ENCODE measurements around the gene PRLHR.

PRLHR gene

DNA sequence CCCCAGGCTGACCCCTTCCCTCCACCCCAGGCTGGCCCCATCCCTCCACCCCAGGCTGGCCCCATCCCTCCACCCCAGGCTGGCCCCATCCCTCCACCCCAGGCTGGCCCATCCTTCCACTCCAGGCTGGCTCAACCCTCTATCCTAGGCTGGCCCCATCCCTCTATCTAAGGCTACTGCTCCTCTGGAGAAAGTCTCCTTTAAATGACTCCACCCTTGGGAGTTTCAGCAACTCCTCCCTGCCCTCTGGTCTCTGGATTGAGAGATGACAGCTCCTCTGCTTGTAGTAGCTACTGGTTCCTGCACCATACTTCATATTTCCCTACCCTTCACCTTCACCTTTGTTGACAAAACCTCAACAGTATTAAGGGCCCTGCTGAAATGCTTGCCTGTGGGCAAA lies 8.5 kb downstream of the PRLHR start:
- DNase-seq = no peak

DNA sequence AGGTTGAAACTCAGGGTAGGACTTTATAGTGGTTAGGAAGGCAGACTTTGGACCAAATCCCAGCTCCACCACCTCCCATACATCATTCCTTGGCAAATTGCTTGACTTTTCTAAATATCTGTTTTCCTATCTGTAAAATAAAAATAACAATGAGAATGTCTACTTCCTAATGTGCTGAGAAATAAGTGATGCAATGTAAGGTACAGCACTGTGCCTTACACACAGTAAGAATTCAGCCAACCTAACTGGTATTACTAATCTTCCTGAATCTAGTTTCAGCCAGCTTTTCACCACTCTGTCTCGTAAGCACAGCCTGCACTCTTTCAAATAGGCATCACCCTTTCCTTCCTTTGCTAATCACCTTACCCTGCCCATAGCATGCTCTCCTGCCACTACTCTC lies 9.7 kb downstream of the PRLHR start:
- no peak for DNase-seq

DNA sequence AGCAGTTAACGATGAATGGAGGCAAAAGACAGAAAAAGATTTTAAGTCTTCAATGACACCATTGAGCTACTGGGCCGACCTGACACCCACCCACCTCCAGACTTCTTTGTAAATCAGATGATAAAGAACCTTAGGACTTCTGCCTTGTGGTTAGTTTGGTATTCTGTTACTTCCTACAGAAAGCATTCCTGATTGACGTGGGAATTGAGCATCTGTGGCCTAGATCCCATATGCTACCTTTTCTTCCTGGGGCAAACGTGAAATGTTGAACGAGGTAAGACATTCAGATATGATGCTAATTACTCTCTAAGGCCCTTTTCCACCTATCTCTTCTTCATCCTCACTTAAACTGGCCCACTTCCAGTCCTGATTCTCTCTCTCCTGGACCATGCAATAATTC lies 10.2 kb downstream of the PRLHR start:
- no peak for DNase-seq

DNA sequence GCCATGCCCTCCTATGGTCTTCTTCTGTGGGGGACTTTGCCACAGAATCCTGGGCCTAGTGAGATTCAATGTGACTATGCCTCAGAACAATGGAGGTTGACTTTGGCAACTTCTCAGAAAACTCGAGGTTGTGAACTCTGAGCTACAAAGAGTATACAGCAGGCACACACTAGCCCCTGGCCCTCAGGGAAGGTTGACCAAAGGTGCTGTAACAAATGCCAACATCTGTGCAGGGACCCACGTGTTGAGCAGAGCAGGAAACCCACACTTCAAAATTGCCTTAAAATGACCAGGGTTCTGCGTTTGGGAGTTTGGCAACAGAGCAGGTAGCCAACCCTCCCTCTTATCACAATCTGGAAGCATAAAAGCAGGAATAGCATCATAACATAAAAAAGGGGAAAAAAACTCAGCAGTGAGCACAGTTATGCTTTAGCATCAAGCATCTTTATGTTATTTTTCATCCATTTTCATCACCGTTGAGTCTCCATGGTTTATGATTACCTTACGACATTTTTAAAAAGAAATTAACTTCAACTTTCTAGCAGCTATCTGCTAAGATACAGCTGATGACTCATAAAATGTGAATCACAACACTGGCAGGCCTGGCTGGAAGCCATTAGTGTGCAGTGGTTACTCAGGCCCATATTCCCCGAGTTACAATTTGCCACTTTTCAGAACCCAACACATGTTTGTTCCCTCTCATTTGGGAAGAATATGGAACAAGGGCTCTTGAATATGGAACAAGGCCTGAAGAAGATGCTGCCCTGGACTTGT lies 11.1 kb downstream of the PRLHR start:
- no peak for DNase-seq

DNA sequence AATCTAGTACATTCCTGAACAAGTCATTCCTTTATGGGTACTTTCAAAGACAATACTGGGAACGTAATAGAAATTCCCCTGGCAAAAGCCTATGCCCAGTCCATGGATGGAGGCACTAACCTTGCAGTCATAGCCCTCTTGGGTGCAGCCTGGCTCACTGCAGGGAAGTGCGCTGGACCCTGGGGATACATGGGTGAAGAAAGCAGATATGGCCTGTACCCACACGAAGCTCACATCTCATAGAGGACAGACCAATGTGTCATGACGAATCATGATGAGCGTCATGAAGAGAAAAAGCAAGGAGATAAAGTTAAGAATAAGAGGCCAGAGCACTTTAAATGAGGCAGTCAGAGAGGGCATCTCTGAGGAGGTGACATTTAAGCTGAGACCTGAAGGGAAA lies 11.8 kb downstream of the PRLHR start:
- no peak for DNase-seq

DNA sequence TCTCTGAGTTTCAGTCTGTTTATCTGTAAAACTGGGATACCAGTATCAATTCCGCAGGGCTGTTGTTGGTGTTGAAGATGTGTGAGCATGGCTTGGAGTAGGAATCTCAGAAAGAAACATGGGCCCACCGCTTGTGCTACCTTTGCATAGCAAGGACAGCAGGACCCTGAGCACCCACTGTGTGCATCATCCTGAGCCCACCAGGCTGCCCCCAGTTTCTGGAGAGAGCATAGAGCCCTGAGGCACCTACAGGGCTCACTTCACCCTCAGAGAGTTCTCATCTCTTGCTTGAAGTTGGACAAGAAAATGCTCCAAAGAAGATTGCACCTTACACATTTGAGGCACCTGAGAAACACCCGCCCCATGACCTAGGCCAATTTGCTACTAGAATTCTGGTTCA lies 12.9 kb downstream of the PRLHR start:
- DNase-seq = no peak

DNA sequence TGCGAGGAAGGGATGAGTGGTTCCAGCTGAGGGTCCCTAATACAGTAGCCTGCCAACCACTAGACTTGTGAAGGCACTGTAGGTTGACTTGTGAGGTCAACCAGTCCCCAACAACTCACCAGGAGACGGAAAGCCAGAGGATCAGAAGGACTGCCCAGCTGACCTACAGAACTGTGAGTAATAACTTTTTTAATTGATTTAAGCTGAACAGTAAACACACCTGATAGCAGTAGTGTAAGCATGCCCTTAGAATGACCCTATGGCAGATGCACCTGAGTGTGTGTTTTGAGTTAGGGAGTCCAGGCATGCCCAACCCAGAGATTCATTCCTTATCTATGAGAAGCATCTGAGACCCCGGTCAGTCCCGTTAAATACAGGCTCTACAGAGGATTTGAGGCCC lies 14.1 kb downstream of the PRLHR start:
- no peak for DNase-seq

DNA sequence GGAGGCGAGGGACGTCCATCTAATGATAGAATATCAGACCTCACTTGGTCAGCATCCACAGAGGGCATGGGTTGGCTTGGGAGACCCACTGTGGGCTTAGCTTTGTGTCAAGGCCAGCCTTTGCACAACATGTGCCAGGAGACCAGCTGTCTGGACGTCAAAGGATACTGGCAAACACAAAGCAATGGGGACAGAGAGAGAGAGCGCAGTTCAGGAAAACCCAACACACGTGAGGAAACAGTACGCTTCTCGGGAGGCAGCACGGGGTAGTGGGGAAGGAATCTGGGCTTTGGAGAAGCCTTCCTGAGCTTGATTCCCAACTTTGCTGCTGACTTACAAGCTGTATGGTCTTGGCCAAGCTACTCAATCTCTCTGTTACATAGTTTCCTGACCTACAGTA lies 14.7 kb downstream of the PRLHR start:
- no peak for DNase-seq

DNA sequence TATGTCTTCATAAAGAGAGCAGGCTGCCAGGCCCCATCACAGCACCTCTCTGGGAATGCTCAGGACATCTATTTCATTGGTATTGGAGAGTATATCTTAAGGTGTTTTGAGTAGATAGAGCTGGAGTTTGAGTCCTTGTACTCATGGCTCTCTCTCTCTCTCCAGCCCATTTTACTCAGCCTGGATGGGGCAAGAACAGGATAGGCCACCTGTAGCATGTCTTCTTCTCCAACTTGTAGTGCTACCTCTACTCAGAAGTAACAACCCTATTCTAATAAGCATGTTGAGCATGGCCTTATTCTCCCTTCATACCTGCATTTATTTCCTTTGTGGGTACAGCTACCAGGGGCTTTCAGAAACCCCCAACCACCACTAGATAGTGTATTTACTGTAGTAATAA lies 21.9 kb downstream of the PRLHR start:
- no peak for DNase-seq

DNA sequence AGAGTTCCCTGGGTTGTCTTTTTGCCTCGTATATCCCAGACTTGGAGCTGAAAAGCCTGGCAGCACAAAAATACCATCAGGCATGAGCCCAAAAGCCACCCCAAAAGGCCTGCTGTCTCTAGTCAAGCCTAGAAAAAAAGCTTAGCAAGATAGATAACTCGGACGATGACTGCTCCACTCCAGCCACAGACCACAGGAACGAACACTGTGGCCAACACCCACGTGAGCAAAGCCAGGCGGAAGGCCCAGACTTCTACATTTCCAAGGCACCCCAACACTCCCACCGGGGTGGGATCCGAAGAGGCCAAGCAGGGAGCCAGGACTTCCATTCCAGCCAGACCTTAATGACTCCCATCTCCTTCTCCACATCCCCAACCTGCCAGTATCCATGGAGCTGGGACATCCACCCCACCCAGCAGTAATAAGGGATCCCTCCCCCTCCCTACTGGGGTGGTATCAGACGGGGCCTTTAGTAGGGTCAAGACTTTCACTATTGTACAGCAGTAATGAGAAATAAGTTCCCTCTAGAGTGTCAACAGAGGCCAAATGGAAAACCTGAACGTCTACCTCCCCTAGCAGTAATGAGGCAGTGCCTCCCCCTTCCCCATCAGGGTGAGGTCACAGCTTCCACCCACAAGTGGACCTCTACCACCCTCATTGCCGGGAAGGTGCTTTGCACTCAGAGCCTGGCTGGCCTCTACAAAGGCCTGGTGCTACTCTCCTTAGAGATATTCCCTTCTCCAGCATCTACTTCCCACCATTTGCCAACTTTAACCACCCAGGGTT lies 23.0 kb downstream of the PRLHR start:
- no peak for DNase-seq

DNA sequence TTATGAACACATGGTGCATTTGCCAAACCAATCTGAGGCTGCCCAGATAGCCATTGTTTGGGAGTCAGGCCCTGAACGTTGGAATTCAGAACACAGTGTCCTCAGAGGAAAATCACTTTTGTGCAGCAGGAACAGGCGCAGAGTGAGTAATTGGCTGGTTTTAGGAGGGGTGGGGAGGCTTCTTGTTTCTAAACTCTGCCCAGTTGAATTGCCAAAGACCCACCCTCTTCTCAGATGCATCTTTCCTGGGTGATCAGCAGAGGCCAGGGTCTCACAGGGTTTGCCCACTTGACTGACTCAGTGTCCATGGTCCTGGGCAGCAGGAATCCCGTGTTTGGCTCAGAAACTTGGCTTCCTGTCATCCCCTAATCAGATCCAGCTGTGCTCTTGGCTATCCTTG lies 24.3 kb downstream of the PRLHR start:
- DNase-seq = no peak

DNA sequence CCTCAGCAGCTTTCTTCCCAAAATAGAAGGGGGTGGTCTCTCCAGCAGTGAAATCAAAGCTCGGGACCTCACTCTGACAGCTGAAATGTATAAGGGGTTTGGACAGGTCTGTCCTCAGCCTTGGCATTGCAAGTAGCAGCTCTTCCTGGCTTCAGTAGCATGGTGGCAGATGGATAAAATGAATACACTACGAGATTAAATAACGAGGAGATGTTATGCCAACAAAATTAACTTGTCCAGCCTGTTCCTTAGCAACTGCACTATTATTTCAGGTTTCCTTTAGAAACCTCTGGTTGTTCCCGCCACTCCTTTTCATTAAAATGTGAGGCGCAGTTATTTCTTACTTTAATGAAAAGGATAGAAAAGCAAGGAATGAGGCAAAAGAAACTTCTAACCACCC lies 24.9 kb downstream of the PRLHR start:
- DNase-seq = no peak

DNA sequence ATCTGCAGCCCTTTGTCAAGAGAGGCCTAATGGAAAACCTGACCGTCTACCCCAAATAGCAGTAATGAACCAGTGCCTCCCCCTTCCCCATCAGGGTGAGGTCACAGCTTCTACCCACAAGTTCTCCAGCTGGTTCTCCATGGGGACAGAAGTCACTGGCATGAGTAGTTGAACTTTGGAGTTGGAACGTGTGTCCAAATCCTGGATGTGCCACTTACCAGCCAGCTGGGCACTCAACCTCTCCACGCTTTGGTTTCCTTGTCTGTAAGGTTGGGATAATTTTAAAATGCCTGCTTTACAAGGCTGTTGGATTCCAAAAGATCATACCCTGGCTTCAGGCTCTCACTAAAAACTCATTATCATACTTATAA lies 25.6 kb downstream of the PRLHR start:
- no peak for DNase-seq

DNA sequence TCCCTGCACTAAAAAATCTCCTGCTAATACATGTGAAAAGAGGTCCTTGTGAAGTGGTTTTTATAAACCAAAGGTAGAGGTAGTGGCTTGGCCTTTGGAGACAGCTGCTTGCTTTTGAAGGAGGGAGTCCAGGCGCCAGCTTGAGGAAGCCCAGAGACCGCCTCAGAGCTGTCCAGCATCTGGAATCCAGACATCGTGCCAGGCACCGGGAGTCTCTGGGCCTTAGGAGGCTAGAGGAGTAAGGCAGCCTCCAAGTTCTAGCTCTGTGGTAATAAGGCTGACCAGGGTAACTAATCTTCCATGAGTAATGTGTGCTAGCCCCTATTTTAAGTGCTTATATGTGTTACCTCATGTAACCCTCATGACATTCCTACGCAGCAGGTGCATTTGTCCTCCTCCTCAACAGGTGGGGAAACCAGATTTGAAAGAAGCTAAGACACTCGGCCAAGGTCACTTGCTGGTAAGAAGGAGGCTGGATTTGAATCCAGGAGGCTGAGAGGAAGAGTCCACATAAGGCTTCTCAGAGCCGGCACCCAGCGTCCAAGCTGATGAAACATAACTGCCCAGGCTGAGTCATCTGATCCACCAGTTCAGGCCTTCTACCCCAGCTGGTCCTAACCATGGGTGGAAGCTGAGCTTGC lies 26.1 kb downstream of the PRLHR start:
- no peak for DNase-seq

DNA sequence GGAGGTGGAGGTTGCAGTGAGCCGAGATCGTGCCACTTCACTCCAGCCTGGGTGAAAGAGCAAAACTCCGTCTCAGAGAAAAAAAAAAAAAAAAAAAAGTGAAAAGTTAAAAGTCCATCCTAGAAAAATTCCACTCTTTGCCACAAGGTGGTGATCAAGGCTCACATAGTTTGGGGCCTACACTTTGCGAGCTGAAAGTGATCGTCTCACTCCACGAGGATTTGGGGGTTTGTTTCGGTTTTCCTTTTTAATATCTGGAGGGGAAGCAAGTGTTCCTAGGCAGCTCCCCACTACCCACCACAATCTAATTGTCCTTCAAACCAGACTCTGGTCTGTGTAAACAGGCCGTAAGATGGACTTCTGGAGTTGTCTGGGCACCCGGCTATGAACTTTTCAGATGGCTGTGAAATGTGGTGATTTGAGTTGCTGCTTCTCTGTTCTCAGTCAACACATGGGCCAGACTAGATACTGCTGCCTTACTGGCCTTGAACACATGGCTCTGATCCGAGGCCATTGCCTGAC lies 27.1 kb downstream of the PRLHR start:
- no peak for DNase-seq

DNA sequence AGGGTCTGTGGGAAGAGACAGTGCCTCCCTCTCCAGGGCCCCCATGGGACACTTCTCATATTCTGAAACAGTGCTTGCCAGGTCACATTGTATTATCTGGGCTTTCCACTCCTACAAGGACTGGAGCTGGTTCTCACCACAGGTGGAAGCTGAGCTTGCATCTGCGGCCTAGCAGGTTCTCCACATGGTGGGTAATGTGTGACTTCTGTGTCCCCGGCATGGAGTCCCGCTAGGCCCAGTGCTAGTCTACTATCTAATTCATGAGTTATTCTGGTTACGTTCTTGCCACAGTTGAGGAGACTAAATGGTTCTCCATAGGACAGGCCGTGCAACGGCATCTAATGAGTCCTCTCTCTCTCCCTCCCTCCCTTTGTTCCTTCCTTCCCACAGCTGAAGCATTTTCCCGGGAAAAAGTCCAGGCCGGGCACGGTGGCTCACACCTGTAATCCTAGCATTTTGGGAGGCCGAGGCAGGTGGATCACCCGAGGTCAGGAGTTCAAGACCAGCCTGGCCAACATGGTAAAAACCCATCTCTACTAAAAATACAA lies 27.7 kb downstream of the PRLHR start:
- DNase-seq = no peak

DNA sequence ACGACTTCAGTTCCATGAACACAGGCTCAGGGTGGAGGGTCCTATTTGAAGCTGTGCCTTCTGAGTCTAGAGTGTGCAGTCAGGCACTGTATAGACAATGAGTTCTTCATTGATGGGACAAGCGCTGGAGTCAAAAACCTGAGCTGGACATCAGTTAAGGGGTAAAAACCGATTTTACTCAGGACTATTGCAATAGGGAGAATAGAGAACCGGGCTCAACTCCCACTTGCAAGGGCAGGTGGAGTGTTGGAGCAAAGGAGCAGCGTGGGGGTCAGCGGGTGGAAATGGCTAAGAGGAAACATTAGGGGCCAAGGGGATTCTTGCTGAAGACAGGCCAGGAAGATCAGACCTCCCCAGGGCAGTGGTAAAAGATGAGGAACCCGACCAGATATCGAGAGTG lies 28.5 kb downstream of the PRLHR start:
- DNase-seq = no peak

DNA sequence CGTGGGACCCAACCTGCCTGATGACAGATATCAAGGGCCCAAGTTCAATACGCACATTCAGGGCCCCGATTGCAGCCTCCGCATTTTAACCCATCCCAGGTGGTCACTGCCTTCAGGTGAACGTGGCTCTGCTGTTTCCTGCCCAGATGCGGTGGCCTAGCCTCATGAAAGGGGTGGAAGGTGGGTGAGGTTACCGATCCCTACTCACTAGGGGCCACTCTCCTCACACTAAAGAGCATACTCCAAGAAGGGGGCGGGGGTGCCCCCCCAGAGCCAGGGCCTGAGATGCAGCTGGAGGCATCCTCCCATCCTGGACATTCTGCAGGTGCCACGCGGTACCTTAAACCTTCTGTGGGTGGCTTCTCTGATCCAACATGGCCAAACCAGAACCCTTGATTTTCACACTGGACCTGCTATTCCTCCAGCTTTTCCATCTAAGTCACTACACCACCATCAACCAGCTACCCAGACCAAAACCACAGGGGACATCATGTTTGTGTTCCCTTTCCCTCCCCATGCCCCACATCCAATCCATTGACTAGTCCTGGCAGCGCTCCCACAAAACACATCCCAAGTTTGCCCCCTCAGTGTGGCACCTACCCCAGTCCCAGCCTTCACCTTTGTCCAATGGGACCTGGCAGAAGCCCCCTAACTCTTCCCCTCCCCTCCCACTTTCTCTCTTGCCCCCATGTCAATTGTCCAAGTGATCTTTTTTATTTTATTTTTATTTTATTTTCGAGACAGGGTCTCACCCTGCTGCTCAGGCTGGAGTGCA lies 30.0 kb downstream of the PRLHR start:
- no peak for DNase-seq

DNA sequence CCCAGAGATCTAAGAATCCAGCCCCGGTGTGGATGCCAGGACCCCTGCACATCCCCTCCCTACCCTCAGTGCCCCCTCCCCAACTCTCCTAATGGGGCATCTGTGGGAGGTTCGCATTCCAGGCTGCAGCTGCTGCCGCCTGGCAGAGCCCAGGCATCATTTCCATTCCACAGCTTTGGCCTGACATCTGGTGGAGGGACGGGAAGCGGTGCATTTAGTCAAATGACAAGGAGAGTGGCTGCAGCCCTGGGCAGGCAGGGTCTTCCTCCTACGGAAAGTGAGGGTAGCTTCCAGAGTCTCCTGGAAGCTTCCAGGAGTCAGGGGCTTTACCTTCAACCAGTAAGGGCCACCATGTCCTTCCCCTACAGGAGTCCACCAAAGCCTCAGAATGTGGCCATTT lies 30.8 kb downstream of the PRLHR start:
- DNase-seq = no peak

DNA sequence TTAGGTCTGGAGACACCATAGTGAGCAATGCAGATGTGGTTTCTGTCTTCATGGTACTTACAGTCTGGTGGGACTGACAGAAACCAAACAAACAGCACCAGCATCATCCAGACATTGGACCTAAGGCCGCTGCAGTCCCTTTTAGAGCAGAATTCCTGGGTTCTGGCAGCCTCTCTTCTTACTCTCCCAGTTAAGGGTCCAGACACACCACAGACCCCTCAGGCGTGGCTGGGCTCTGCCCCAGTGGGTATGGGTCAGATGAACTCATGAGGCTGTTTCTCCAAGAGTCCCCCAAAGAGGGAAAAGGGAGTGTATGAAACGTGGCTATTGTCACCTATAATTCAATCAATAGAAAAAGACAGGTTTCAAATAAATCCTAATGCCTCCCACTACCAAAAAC lies 31.3 kb downstream of the PRLHR start:
- DNase-seq = no peak

DNA sequence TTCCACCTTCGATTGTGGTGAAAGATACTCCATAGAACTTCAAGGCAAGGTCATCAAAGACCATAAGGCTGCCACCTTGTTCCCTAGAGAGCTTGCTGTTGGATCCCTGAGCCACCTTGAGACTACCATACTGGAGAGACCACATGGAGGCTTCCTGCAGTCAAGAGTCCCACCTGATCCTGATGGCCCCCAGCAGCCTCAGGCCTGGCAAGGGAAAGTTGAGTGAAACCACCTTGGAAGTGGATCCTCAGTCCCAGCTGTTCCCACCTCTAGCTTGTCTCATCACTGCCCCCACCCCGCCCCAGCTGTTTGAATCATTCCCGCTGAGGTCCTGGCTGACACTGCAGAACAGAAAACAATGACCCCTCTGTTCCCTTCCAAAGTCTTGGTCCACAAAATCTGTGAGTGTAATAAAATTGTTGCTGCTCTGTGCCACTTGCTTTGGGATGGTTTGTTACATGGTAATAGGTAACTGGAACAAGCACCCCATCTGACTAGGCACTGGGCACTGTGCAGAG lies 32.0 kb downstream of the PRLHR start:
- DNase-seq = no peak

DNA sequence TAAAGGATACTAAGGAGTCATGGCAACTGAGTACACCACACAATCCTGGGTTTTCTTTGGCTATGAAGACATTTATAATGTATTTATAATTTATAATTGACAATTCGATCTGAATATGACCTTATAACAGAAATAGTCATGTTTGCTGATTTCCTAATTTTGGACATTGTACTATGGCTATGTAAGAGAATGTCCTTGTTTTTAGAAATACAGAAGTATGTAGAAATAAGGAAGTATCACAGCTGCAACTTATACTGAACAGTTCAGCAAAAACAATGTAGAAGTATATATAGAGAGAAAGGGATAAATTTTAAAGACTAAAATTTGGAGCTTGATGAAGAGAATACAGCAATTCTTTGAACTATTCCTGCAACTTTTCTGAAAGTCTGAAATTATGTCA lies 32.6 kb downstream of the PRLHR start:
- no peak for DNase-seq

DNA sequence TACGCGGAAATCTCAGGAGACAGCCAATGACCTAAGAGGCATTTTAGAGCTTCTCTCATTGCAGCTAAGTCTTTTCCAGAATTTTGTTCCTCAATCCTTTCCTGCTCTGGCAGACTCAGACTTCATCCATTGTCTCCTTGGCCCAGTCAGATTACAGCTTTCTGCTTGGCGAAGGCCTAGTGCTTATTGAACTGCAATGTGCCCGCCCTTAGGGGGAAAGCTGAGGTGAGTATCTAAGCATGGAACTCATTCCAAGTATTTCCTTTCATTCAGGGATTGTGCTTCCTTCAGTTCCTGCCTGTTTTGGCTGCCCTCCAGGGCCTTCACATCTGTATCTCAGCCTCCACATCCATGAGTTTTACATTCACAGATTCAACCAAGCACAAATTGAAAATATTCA lies 37.5 kb downstream of the PRLHR start:
- no peak for DNase-seq

Data from GOT3 (cell line).